ENCODE results near the gene LSAMP.

The LSAMP gene

GRCh38 chr3:115808816-115809215 lies 636.5 kb downstream of the LSAMP start:
- Mint-ChIP-seq H3K9me3 (no peaks in the 10 kb centered on the region), H3K27ac (no peak overlapping the region), H3K4me1 (peaks cover 13% of the 10 kb centered on the region), H3K36me3 (ENCODE audit: low read depth) (no peaks in the 10 kb centered on the region), H3K27me3 (ENCODE audit: low read depth, poor library complexity) (peaks cover 3% of the 10 kb centered on the region), H3K4me3 (no peak overlapping the region)
- no peak for DNase-seq
- no peak for TF ChIP-seq CTCF (IDR thresholded peaks at IDR 0.05)

- Mint-ChIP-seq H3K4me1 (peaks cover 13% of the 10 kb centered on the region), H3K27me3 (ENCODE audit: low read depth, poor library complexity) (peaks cover 3% of the 10 kb centered on the region), H3K36me3 (ENCODE audit: low read depth) (no peaks in the 10 kb centered on the region), H3K9me3 (no peaks in the 10 kb centered on the region), H3K4me3 (no peak overlapping the region), H3K27ac (no peak overlapping the region)
- no peak for TF ChIP-seq CTCF (IDR thresholded peaks at IDR 0.05)
- no peak for DNase-seq
These were observed 637.0 kb downstream of the LSAMP start for GRCh38 chr3:115808244-115808643.

GRCh38 chr3:115806501-115806900 lies 638.8 kb downstream of the LSAMP start:
- peaks cover 3% of the 10 kb centered on the region for H3K27me3 Mint-ChIP-seq (ENCODE audit: low read depth, poor library complexity)
- no peak for DNase-seq
- no peaks in the 10 kb centered on the region for H3K9me3 Mint-ChIP-seq
- H3K27ac Mint-ChIP-seq = no peak overlapping the region
- no peak for TF ChIP-seq CTCF (IDR thresholded peaks at IDR 0.05)
- H3K36me3 Mint-ChIP-seq (ENCODE audit: low read depth) = no peaks in the 10 kb centered on the region
- no peak overlapping the region for H3K4me3 Mint-ChIP-seq
- peaks cover 13% of the 10 kb centered on the region for H3K4me1 Mint-ChIP-seq

- Mint-ChIP-seq H3K4me1 (peaks cover 13% of the 10 kb centered on the region), H3K36me3 (ENCODE audit: low read depth) (no peaks in the 10 kb centered on the region)
These were observed 639.8 kb downstream of the LSAMP start for GRCh38 chr3:115805520-115805919.

GRCh38 chr3:115804713-115805119 lies 640.6 kb downstream of the LSAMP start:
- no peak overlapping the region for H3K4me3 Mint-ChIP-seq
- peaks cover 5% of the 10 kb centered on the region for H3K9me3 Mint-ChIP-seq
- peaks cover 13% of the 10 kb centered on the region for H3K4me1 Mint-ChIP-seq
- TF ChIP-seq CTCF (IDR thresholded peaks at IDR 0.05) = no peak
- H3K36me3 Mint-ChIP-seq (ENCODE audit: low read depth) = no peaks in the 10 kb centered on the region
- no peaks in the 10 kb centered on the region for H3K27me3 Mint-ChIP-seq (ENCODE audit: low read depth, poor library complexity)
- DNase-seq = no peak
- no peak overlapping the region for H3K27ac Mint-ChIP-seq

More at GRCh38 chr3:115805520-115805919, 639.8 kb downstream of the LSAMP start:
- peaks cover 4% of the 10 kb centered on the region for H3K9me3 Mint-ChIP-seq
- no peak for TF ChIP-seq CTCF (IDR thresholded peaks at IDR 0.05)
- peaks cover 1% of the 10 kb centered on the region for H3K27me3 Mint-ChIP-seq (ENCODE audit: low read depth, poor library complexity)
- DNase-seq = no peak
- no peak overlapping the region for H3K27ac Mint-ChIP-seq
- no peak overlapping the region for H3K4me3 Mint-ChIP-seq

- H3K4me3 Mint-ChIP-seq = no peak overlapping the region
- no peaks in the 10 kb centered on the region for H3K27me3 Mint-ChIP-seq (ENCODE audit: low read depth, poor library complexity)
- DNase-seq = no peak
- H3K27ac Mint-ChIP-seq = no peak overlapping the region
- H3K4me1 Mint-ChIP-seq = peaks cover 13% of the 10 kb centered on the region
- no peaks in the 10 kb centered on the region for H3K36me3 Mint-ChIP-seq (ENCODE audit: low read depth)
- peaks cover 5% of the 10 kb centered on the region for H3K9me3 Mint-ChIP-seq
- no peak for TF ChIP-seq CTCF (IDR thresholded peaks at IDR 0.05)
These were observed 641.1 kb downstream of the LSAMP start for GRCh38 chr3:115804200-115804599.
